D721Med (cell line): ENCODE data around the gene PLEKHG3.

Experiments
- DNase-seq: peaks from one replicate; pipeline ENCODE4 v3.0.0; 2011; ENCODE audit warnings: low spot score; ENCODE audit not compliant: insufficient read length
- FAIRE-seq: peaks from 2 replicates; lab custom pipeline; 2011; peaks lifted over from hg19 to GRCh38; lab: Jason Lieb, UNC
- CTCF ChIP-seq: IDR thresholded peaks from 2 replicates; pipeline ENCODE4 v1.5.1; 2012; ENCODE audit warnings: mild to moderate bottlenecking, control low read depth; ENCODE audit not compliant: insufficient read depth; ENCODE audit errors: missing control alignments

The PLEKHG3 gene

GRCh38 chr14:64722842-64723447 is 18.7 kb downstream of the PLEKHG3 start:
- DNase-seq, result no peak
- TF ChIP-seq CTCF, result no peak
- no peak for FAIRE-seq

GRCh38 chr14:64723691-64724577 is 19.7 kb downstream of the PLEKHG3 start:
- DNase-seq (no peak), FAIRE-seq (no peak)
- TF ChIP-seq CTCF, result no peak

GRCh38 chr14:64724578-64724930 is 20.3 kb downstream of the PLEKHG3 start:
- no peak for DNase-seq
- no peak for FAIRE-seq
- no peak for TF ChIP-seq CTCF

- DNase-seq, result peak; percentile 45
- FAIRE-seq, result no peak
- TF ChIP-seq CTCF, result no peak
These were observed 21.1 kb downstream of the PLEKHG3 start for GRCh38 chr14:64725261-64725815.

- DNase-seq (no peak), FAIRE-seq (no peak)
- no peak for TF ChIP-seq CTCF
These were observed 21.8 kb downstream of the PLEKHG3 start for GRCh38 chr14:64725879-64726584.

- FAIRE-seq, result no peak
These were observed 22.3 kb downstream of the PLEKHG3 start for GRCh38 chr14:64726585-64726890.

More at GRCh38 chr14:64726585-64726890, 22.3 kb downstream of the PLEKHG3 start:
- TF ChIP-seq CTCF, result no peak
- peak; percentile 77 for DNase-seq
